RWPE1 (cell line): Measurements from ENCODE around the gene NACC2.
A peak's percentile ranks its signal among the peaks of the same experiment; 100 is the strongest.

ENCODE experiments used
- CTCF ChIA-PET: fragments of 350-600 bp; sonication (Branson Sonifier 250); formaldehyde crosslinking; extraction: SDS; loops from one replicate; lab custom pipeline; 2021; lab: Yijun Ruan, JAX
- POLR2A ChIA-PET: fragments of 400-600 bp; formaldehyde crosslinking; extraction: SDS; loops from one replicate; lab custom pipeline; 2020; ENCODE audit warnings: antibody characterized with exemption; ENCODE audit not compliant: low non-redundant PET; lab: Yijun Ruan, JAX
- DNase-seq: peaks from one replicate; pipeline ENCODE4 v3.0.0; 2012; ENCODE audit warnings: low spot score
- H3K27ac ChIP-seq: fragments of 450-650 bp; 2 replicates; pipeline ENCODE4 v1.5.1; 2017
- TF ChIP-seq, protein P1 (sequence below): fragments of 450-650 bp; conservative IDR thresholded peaks from 2 replicates; pipeline ENCODE4 v1.5.1; 2017; ENCODE audit warnings: low read depth, mild to moderate bottlenecking

Gene NACC2

DNA sequence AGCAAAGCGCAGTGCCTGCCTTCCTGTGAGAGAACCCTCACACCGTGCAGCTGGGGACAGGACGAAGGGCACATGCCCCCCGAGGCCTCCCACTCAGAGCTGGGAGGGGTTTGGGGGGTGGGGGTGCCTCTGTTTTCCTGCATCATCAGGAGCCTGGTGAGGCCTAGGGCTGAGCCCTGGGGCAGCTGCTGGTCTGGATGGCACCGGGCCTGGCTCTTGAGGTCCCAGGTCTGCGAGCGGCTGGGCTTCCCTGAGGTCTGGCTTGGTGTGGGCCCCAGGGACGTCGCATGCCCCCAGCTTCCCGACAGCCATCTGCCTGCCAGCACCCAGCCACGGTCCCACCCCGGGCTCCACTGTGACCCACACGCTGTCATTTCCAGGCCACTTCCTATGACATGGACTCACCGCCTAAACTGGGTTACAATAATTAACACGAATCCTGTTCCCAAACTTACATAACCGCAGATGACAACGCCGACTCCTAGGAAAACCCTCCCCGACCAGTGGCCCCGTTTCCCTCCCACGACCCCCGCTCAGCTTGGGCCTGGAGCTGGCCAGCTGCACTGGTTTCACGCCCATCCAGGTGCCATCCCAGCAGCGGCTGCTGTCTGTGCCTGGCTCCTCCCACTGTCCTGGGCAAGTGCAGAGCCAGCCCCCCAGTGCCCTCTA lies 8.7 kb downstream of the NACC2 start:
- TF ChIP-seq, protein P1, sequence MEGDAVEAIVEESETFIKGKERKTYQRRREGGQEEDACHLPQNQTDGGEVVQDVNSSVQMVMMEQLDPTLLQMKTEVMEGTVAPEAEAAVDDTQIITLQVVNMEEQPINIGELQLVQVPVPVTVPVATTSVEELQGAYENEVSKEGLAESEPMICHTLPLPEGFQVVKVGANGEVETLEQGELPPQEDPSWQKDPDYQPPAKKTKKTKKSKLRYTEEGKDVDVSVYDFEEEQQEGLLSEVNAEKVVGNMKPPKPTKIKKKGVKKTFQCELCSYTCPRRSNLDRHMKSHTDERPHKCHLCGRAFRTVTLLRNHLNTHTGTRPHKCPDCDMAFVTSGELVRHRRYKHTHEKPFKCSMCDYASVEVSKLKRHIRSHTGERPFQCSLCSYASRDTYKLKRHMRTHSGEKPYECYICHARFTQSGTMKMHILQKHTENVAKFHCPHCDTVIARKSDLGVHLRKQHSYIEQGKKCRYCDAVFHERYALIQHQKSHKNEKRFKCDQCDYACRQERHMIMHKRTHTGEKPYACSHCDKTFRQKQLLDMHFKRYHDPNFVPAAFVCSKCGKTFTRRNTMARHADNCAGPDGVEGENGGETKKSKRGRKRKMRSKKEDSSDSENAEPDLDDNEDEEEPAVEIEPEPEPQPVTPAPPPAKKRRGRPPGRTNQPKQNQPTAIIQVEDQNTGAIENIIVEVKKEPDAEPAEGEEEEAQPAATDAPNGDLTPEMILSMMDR, result no peak
- DNase-seq, result no peak
- H3K27ac ChIP-seq, result peak overlapping the region; percentile 59
- ChIA-PET CTCF (interaction anchor here (0.7 to 1.0 kb wide), 2 partner anchors 119 to 303 kb away, joined by 3 read pairs; no protein-coding TSS in a partner anchor), POLR2A (no interaction called here)

DNA sequence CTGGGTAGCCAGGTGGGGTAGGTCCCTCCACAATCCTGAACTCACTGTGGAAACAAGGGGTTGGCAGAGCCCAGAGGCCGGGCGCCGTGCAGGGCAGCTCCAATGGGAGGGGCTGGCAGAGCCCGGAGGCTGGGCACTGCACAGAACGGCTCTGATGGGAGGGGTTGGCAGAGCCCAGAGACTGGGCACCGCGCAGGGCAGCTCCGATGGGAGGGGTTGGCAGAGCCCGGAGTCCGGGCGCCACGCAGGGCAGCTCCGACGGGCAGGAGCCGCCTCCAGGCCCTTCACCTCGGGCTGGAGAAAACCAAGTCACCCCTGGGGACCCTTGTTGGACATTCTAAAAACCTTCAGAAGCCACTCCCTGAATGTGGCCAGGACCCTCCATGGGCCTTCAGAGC lies 9.3 kb downstream of the NACC2 start:
- CTCF ChIA-PET, result interaction anchor here (1.0 kb wide), 1 partner anchor 118 kb away, joined by 3 read pairs; no protein-coding TSS in a partner anchor
- peak overlapping the region; percentile 59 for H3K27ac ChIP-seq
- DNase-seq, result no peak
- TF ChIP-seq, protein P1, result no peak
- POLR2A ChIA-PET, result no interaction called here

DNA sequence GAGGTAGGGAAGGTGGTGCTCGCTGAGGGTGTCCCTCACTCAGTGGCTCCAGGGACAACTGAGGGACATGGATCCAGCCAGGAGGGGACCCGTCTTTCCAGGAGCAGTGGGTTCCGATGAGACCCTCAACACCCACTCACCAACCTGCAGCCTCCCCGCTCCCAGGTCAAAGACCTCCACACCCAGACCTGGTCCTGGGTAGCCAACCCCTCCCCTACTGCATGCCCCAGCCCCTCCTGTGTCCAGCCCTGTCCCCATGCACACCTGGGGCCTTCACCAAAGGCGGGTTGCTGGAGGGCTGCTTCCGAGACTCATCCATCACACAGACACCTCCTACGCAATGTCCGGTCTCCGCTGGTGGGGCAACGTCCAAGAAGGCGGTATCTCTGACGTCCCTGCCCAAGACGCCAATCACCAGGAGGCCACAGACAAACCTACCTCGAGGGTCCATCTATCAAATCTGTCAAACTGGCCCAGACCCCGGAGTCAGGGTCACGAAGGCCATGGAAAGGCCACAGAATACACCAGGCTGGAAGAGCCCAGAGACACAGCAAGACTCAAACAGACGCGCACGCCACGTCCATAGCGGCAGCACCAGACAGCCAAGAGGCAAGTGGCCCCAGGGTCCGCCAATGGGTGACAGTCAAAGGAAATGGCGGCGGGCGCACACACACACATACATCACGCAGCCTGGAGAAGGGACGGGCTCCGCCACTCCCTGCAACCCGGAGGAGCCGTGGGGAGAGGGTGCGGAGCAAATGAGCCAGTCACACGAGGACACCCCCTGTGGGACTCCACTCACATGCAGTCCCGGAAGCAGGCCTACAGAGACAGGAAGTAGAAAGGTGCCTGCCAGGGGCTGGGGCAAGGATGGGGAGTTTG lies 10.8 kb downstream of the NACC2 start:
- H3K27ac ChIP-seq, result no peak overlapping the region
- no peak for DNase-seq
- ChIA-PET CTCF (no interaction called here), POLR2A (interaction anchor here (0.6 kb wide), 1 partner anchor 233 kb away, joined by 3 read pairs; no protein-coding TSS in a partner anchor)
- TF ChIP-seq, protein P1, result no peak

DNA sequence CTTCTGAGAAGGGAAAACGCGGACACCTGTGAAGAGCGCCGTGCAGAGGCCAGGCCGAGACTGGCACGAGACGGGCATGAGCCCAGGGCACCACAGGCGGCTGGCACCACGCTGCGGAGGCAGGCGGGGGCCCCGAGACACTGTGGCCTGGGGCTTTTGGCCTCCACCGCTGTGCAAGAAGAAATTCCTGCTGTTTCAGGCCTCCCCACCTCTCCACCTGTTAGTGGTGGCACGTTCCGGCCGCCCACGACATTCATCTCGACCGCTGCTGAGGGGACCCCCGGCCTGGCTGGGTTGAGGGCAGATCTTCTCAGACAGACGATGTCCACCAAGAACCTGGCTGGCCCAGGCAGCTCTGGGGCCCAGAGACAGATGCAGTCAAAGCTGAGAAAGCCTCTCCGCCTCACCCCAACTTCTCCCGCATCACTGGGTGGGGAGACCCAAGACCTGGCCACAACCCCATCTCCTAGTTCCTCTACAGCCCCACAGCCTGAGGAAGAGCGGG lies 11.5 kb downstream of the NACC2 start:
- no peak overlapping the region for H3K27ac ChIP-seq
- CTCF ChIA-PET, result interaction anchor here (0.6 kb wide), 1 partner anchor 10 kb away, joined by 3 read pairs; no protein-coding TSS in a partner anchor
- TF ChIP-seq, protein P1, result no peak
- POLR2A ChIA-PET, result no interaction called here
- no peak for DNase-seq

DNA sequence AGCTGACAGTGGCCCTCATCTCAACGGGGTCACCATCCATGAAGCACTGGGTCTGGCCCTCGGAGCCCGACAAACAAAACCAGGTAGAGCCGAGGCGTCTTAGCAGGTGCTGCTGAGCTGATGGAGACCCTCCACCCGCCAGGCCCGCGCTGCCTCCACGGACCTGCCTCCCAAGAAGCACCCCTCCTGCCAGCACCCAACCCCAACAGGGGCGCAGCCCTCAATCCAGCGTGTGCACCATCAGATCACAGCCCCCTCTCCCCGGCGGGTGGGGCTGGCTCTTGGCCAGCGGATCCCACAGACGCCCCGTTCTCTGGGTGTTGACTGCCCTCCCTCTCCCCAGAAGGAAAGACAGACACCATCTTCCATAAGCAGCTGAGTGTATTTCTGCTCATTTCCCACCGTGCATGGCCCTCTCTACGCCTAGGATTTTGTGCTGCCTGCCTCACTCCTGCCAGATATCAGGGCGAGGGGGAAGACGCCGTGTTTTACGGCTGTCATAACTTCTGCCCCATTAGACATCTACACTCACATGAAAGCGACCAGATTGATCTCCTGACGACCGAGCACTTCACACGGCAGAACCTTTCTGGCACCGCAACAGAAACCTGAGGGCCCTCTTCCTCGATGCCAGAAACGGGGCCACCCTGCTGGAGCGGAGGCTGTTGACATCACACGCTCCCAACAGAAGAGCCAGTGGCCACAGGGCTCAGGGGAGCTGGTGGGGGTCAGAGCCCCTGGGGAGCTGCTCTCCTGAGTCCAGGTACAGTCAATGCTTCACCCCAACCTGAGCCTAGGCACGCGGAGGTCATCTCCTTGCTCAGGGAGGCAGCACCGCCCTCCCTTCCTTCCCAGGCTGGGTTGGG lies 12.4 kb downstream of the NACC2 start:
- CTCF ChIA-PET, result interaction anchor here (0.6 to 1.7 kb wide), 4 partner anchors 40 to 120 kb away, joined by 3 to 8 read pairs (median 4); no protein-coding TSS in a partner anchor
- TF ChIP-seq, protein P1, result no peak
- no peak for DNase-seq
- POLR2A ChIA-PET, result no interaction called here
- H3K27ac ChIP-seq, result 0 out of 2 replicates have a peak overlapping the region, but pooled peaks have one; percentile 80
